Karpas-422 (cell line): ENCODE data around the gene PTPRS. TPM values are rescaled to one million over a fixed set of nuclear protein-coding genes. Genes with fewer than 3 reads are reported as not detected.

ENCODE experiments used
- DNase-seq: peaks from one replicate; pipeline ENCODE4 v3.0.0-alpha.2; 2015
- H2AFZ ChIP-seq: fragments of 200-600 bp; sonication (generic); 2 replicates; pipeline ENCODE4 v1.6.1; 2014; ENCODE audit warnings: antibody characterized with exemption, low read length, mixed read lengths
- H3K27ac ChIP-seq: fragments of 200-600 bp; sonication (generic); 2 replicates; pipeline ENCODE4 v1.5.1; 2014; ENCODE audit warnings: mild to moderate bottlenecking, low read length, moderate library complexity
- H3K27me3 ChIP-seq: fragments of 200-600 bp; sonication (generic); 2 replicates; pipeline ENCODE4 v1.6.1; 2014; ENCODE audit warnings: low read length, mixed read lengths
- H3K36me3 ChIP-seq: fragments of 200-600 bp; sonication (generic); 2 replicates; pipeline ENCODE4 v1.6.1; 2014; ENCODE audit warnings: low read length, mixed read lengths; ENCODE audit not compliant: insufficient read depth
- H3K4me1 ChIP-seq: fragments of 200-600 bp; sonication (generic); 2 replicates; pipeline ENCODE4 v1.6.1; 2014; ENCODE audit warnings: mild to moderate bottlenecking, low read length, mixed read lengths
- H3K4me2 ChIP-seq: fragments of 200-600 bp; sonication (generic); 2 replicates; pipeline ENCODE4 v1.6.1; 2014; ENCODE audit warnings: low read length, low read depth, mild to moderate bottlenecking; ENCODE audit not compliant: poor library complexity, severe bottlenecking
- H3K4me3 ChIP-seq: fragments of 200-600 bp; sonication (generic); 2 replicates; pipeline ENCODE4 v1.5.1; 2014; ENCODE audit warnings: mild to moderate bottlenecking, antibody characterized with exemption, low read length, mixed read lengths
- H3K79me2 ChIP-seq: fragments of 200-600 bp; sonication (generic); 2 replicates; pipeline ENCODE4 v1.6.1; 2014; ENCODE audit warnings: mild to moderate bottlenecking, low read length, mixed read lengths
- H3K9ac ChIP-seq: fragments of 200-600 bp; sonication (generic); 2 replicates; pipeline ENCODE4 v1.6.0; 2014; ENCODE audit warnings: low read length
- H3K9me2 ChIP-seq: fragments of 200-600 bp; sonication (generic), shearing (Covaris generic); replicated peaks from 2 replicates; pipeline ENCODE4 v1.6.0; 2014; ENCODE audit warnings: mild to moderate bottlenecking, low read length, moderate library complexity; ENCODE audit not compliant: insufficient read depth
- H3K9me3 ChIP-seq: fragments of 300-700, 200-600 bp; sonication (generic); 2 replicates; pipeline ENCODE4 v1.6.1; 2014; ENCODE audit warnings: low read length, mixed read lengths
- H4K20me1 ChIP-seq: fragments of 200-600 bp; sonication (generic); 2 replicates; pipeline ENCODE4 v1.6.1; 2014; ENCODE audit warnings: mild to moderate bottlenecking, antibody characterized with exemption, low read length, low read depth; ENCODE audit not compliant: insufficient read depth
- total RNA-seq: library from RNA; depleted of rRNA; stranded (reverse); fragments of >200 nt; shearing (Covaris generic); gene quantifications from 2 replicates; pipeline ENCODE4 v1.2.3, GENCODE V29; 2014; ENCODE audit warnings: low replicate concordance

PTPRS gene
- total RNA-seq, 1 experiment from 2014 or later = 36.6 TPM

GRCh38 chr19:5358173-5358800 is 17.7 kb upstream of the PTPRS start:
- Histone ChIP-seq H3K9ac (no peak overlapping the region), H3K4me3 (no peak overlapping the region), H3K27me3 (no peaks in the 10 kb centered on the region), H2AFZ (no peak overlapping the region), H3K9me2 (no peaks in the 10 kb centered on the region), H3K36me3 (no peaks in the 10 kb centered on the region), H3K9me3 (no peaks in the 10 kb centered on the region), H3K27ac (no peak overlapping the region), H4K20me1 (peaks cover 4% of the 10 kb centered on the region; the same call in 1 of the 2 replicates), H3K79me2 (no peaks in the 10 kb centered on the region), H3K4me2 (no peak overlapping the region), H3K4me1 (peaks cover 5% of the 10 kb centered on the region)
- no peak for DNase-seq

GRCh38 chr19:5357584-5357983 is 17.0 kb upstream of the PTPRS start:
- Histone ChIP-seq H3K4me2 (no peak overlapping the region), H3K4me1 (peaks cover 5% of the 10 kb centered on the region), H3K9me2 (no peaks in the 10 kb centered on the region), H4K20me1 (peaks cover 4% of the 10 kb centered on the region; the same call in 1 of the 2 replicates), H3K9me3 (no peaks in the 10 kb centered on the region), H3K36me3 (no peaks in the 10 kb centered on the region), H3K9ac (no peak overlapping the region), H2AFZ (no peak overlapping the region), H3K4me3 (no peak overlapping the region), H3K79me2 (no peaks in the 10 kb centered on the region), H3K27me3 (no peaks in the 10 kb centered on the region), H3K27ac (no peak overlapping the region)
- no peak for DNase-seq

GRCh38 chr19:5356918-5357317 is 16.3 kb upstream of the PTPRS start:
- Histone ChIP-seq H4K20me1 (peaks cover 4% of the 10 kb centered on the region; the same call in 1 of the 2 replicates), H3K27ac (no peak overlapping the region), H3K4me1 (peaks cover 8% of the 10 kb centered on the region), H3K27me3 (no peaks in the 10 kb centered on the region), H3K9me2 (no peaks in the 10 kb centered on the region), H3K79me2 (no peaks in the 10 kb centered on the region), H3K36me3 (no peaks in the 10 kb centered on the region), H3K9me3 (no peaks in the 10 kb centered on the region), H3K4me3 (no peak overlapping the region), H3K9ac (no peak overlapping the region), H2AFZ (no peak overlapping the region), H3K4me2 (no peak overlapping the region)
- DNase-seq = no peak

GRCh38 chr19:5356428-5356827 is 15.8 kb upstream of the PTPRS start:
- H2AFZ ChIP-seq = no peak overlapping the region
- no peak overlapping the region for H3K4me2 ChIP-seq
- no peaks in the 10 kb centered on the region for H3K79me2 ChIP-seq
- H3K9me2 ChIP-seq = no peaks in the 10 kb centered on the region
- DNase-seq = no peak
- no peak overlapping the region for H3K4me3 ChIP-seq
- H3K9ac ChIP-seq = no peak overlapping the region
- peaks cover 4% of the 10 kb centered on the region; the same call in 1 of the 2 replicates for H4K20me1 ChIP-seq
- H3K4me1 ChIP-seq = peaks cover 8% of the 10 kb centered on the region
- no peaks in the 10 kb centered on the region for H3K9me3 ChIP-seq
- H3K27ac ChIP-seq = no peak overlapping the region
- H3K27me3 ChIP-seq = no peaks in the 10 kb centered on the region
- no peaks in the 10 kb centered on the region for H3K36me3 ChIP-seq

GRCh38 chr19:5355693-5356092 is 15.1 kb upstream of the PTPRS start:
- peaks cover 4% of the 10 kb centered on the region; the same call in 1 of the 2 replicates for H4K20me1 ChIP-seq
- H3K27ac ChIP-seq = no peak overlapping the region
- DNase-seq = no peak
- no peaks in the 10 kb centered on the region for H3K36me3 ChIP-seq
- no peak overlapping the region for H3K4me3 ChIP-seq
- no peak overlapping the region for H3K4me2 ChIP-seq
- H3K4me1 ChIP-seq = peaks cover 8% of the 10 kb centered on the region
- no peaks in the 10 kb centered on the region for H3K79me2 ChIP-seq
- no peaks in the 10 kb centered on the region for H3K9me2 ChIP-seq
- no peaks in the 10 kb centered on the region for H3K27me3 ChIP-seq
- H3K9me3 ChIP-seq = no peaks in the 10 kb centered on the region
- H3K9ac ChIP-seq = no peak overlapping the region
- no peak overlapping the region for H2AFZ ChIP-seq

GRCh38 chr19:5355076-5355475 is 14.5 kb upstream of the PTPRS start:
- Histone ChIP-seq H3K9me2 (no peaks in the 10 kb centered on the region), H3K36me3 (no peaks in the 10 kb centered on the region), H3K79me2 (no peaks in the 10 kb centered on the region), H2AFZ (no peak overlapping the region), H3K27ac (no peak overlapping the region), H3K4me1 (peaks cover 8% of the 10 kb centered on the region), H3K4me3 (no peak overlapping the region), H4K20me1 (peaks cover 4% of the 10 kb centered on the region; the same call in 1 of the 2 replicates), H3K27me3 (no peaks in the 10 kb centered on the region), H3K9ac (no peak overlapping the region), H3K4me2 (no peak overlapping the region), H3K9me3 (no peaks in the 10 kb centered on the region)
- no peak for DNase-seq

- H3K9me2 ChIP-seq = no peaks in the 10 kb centered on the region
- H3K79me2 ChIP-seq = no peaks in the 10 kb centered on the region
- peaks cover 4% of the 10 kb centered on the region; the same call in 1 of the 2 replicates for H4K20me1 ChIP-seq
- no peak overlapping the region for H3K4me2 ChIP-seq
- no peak overlapping the region for H3K4me3 ChIP-seq
- no peaks in the 10 kb centered on the region for H3K36me3 ChIP-seq
- H3K27ac ChIP-seq = no peak overlapping the region
- peak; percentile 67 for DNase-seq
- peaks cover 8% of the 10 kb centered on the region for H3K4me1 ChIP-seq
- H3K27me3 ChIP-seq = no peaks in the 10 kb centered on the region
- H2AFZ ChIP-seq = no peak overlapping the region
- H3K9me3 ChIP-seq = no peaks in the 10 kb centered on the region
- H3K9ac ChIP-seq = no peak overlapping the region
Observed at GRCh38 chr19:5354403-5354802, 13.8 kb upstream of the PTPRS start.

- Histone ChIP-seq H3K79me2 (no peaks in the 10 kb centered on the region), H3K9me2 (no peaks in the 10 kb centered on the region), H3K27me3 (no peaks in the 10 kb centered on the region), H3K27ac (no peak overlapping the region), H3K4me1 (peaks cover 8% of the 10 kb centered on the region), H2AFZ (no peak overlapping the region), H3K4me3 (no peak overlapping the region), H3K4me2 (no peak overlapping the region), H3K36me3 (no peaks in the 10 kb centered on the region), H3K9me3 (no peaks in the 10 kb centered on the region), H3K9ac (no peak overlapping the region), H4K20me1 (peaks cover 4% of the 10 kb centered on the region; the same call in 1 of the 2 replicates)
- no peak for DNase-seq
Observed at GRCh38 chr19:5352229-5352763, 11.7 kb upstream of the PTPRS start.
